Left ventricle myocardium superior (tissue), 1 donor: ENCODE measurements around the gene TFPT. TPM values are rescaled to one million over a fixed set of nuclear protein-coding genes. Genes with fewer than 3 reads are reported as not detected.

Experiments
- ATAC-seq: fragments of 200-7000 bp; cut with Tn5 transposase; one replicate; pipeline ENCODE4 v1.9.1; 2020; ENCODE audit warnings: mild to moderate bottlenecking, moderate library complexity
- DNase-seq: peaks from one replicate; pipeline ENCODE4 v3.0.0-alpha.2; 2020
- intact Hi-C: fragments of 100-400 bp; cut with micrococcal nuclease; formaldehyde crosslinking; loops from one replicate; pipeline ENCODE4 v1.11.0; 2022
- long read RNA-seq: library from polyadenylated mRNA; unstranded; transcript quantifications from one replicate; pipeline ENCODE4 v2.0.0, GENCODE V29; 2021
- total RNA-seq: library from RNA; stranded (reverse); fragmentation: NEBNext Ultra II Directional; extraction: Animal tissue kit (Norgen Biotek cat#: 25700); gene quantifications from one replicate; pipeline ENCODE4 v1.2.1, GENCODE V29; 2021
- donor health status: DM: no; HTN: yes; CAD: no; lungs with severe emphysema.

Gene TFPT
- 14.3 TPM for total RNA-seq
- long read RNA-seq, transcript TFPT-203 (6 exons, 1,205 nt), result major isoform, 9 of 12 reads
- long read RNA-seq, partial matches to known transcripts, result 2 of 12 reads
- long read RNA-seq, other reads (novel, unspliced or antisense), result 1 of 12 reads

DNA sequence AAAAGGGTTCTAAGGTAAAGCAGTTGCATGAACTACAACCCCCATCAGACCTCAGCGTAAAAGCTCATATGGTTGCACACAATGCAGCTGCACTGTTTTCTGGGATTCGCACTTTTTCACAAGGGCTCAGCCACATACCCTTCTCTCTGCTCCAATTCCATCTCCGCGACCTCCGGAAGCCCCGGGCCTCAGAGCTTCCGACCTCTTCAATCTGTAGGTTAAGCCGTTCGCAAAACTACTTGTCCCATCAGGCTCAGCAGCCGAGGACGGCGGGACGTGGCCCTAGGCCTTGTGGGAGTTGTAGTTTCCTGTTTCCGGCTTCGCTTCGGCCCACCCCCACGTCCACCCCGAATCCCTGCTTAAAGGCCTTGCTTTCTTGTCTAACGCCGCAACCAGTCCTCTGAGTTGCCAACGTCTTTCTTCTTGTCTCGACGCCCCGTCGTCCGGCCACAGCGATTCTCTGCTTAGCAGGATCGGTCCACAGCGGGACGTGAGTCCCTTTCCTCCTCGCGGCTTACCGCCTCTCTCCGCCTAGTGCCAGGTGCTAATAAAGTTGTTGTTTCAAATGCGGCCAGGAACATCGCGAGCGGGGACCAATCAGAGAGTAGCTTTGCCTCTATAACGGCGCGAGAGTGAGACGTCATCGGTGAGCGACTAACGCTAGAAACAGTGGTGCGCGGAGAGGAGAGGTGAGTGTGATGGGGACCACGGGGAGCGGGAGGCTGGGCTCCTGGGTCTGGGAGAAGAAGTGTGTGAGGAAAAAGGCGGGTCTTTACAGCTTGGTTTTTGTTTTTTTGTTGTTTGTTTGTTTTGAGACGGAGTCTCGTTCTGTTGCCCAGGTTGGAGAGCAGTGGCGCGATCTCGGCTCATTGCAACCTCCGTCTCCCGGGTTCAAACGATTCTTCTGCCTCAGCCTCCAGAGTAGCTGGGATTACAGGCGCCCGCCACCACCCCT lies at the start of gene TFPT, which contains the start of gene PRPF31:
Gene TFPT, minus strand, starts transcription at position 549 of the 955 bp plus-strand sequence. Its CDS starts 388 bp downstream, at position 161.
Gene PRPF31, plus strand, starts transcription at position 646 of the 955 bp plus-strand sequence. CDS start 2,525 bp downstream, outside the sequence.
- ATAC-seq (peak; percentile 95), DNase-seq (peak; percentile 96)
- intact Hi-C loops, result no loop called here

- ATAC-seq, result no peak
- DNase-seq, result no peak
- intact Hi-C loops, result no loop called here
Measured at GRCh38 chr19:54165222-54165621, 49.8 kb upstream of the TFPT start.

DNA sequence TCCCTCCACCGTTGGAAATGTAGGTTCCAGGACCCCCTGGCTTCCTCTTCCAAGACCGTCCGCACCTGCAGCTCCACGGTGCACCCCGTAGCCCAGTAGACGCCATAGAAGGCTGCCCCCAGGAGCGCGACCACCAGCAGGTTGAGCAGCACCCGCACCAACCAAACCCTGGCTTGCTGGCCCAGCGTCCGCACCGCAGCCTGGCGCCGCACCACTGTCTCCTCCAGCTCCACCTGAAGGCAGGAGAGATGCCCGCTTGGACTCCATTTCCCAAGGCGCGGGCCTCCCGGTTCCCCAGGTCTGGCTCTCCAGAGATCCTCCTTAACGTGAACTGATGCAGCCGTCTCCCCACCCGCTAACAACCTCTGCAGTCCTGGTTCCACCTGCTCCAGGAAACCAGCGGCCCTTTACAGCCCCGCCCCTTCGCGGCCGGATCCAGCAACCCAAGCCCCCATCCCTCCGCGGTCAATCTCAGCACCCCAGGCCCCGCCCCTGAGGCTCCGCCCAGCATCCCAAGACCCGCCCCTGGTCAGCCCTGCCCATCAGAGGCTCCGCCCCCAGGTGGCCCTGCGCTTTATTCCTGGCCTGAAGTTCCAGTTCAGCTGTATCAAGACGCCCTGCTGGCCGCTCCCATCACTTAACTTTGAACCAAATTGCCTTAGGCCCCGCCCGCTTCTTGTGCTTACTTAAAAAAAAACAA lies 49.1 kb upstream of the TFPT start:
- no peak for ATAC-seq
- peak; percentile 58 for DNase-seq
- intact Hi-C loops, result no loop called here

DNA sequence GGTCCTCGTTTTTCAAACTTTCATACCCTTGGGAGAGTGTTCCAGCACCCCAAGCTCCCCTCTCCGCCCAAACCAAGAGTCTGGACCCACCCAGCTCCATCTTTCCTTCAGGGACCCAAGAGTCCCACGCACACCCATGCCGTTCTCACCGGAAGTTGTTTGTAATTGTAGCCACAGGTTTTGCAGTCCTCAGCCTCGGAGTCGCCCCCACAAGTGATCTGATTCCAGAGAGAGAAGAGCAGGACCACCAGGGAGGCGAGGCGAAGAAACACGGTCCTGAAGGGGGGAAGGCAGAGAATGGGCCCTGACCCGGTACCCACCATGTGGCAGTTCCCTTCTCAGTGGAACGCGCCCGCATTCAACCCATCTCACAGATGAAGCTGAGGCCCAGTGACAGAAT lies 47.4 kb upstream of the TFPT start:
- intact Hi-C loops, result no loop called here
- ATAC-seq, result no peak
- DNase-seq, result no peak

- ATAC-seq (peak; percentile 31), DNase-seq (peak; percentile 88)
- intact Hi-C loops, result no loop called here
Measured at GRCh38 chr19:54162241-54162805, 46.9 kb upstream of the TFPT start.

GRCh38 chr19:54160854-54161253 lies 45.4 kb upstream of the TFPT start:
- intact Hi-C loops, result no loop called here
- no peak for ATAC-seq

DNA sequence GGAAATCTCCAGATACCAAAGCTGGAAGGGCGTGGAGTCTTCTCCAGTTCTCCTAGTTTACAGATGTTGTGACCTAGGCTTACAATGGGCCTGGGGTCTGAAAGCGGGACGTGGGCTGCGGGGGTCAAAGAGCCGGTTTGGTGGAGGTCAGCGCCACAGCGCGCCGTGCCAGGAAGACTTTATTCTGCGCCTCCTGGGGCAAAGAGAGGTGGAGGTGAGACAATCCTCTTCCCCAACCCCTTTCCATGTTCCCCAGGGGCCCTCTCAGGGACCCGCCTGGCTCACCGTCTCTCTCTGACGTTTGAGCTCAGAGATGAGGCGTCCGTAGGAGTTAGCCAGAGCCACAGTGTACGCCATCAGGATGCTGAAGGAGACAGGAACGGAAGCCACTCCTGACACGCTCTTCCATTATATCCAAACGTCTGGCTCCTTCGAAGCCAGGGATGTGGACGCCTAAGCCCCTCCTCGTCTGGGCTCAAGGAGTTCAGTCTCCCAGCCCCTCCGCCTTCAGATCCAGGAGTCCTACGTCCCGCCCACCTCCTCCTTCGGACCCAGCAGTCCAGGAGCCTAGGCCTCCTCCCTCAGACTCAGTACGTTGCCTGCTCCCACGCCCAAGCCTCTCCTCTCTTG lies 44.8 kb upstream of the TFPT start:
- ATAC-seq (no peak), DNase-seq (no peak)
- intact Hi-C loops, result no loop called here

More at GRCh38 chr19:54160854-54161253, 45.4 kb upstream of the TFPT start:
- DNase-seq, result no peak

- peak; percentile 99 for DNase-seq
- peak; percentile 93 for ATAC-seq
- intact Hi-C loops, result no loop called here
Measured at GRCh38 chr19:54159352-54160181, 44.1 kb upstream of the TFPT start, which contains the start of gene LENG1. TSS of gene LENG1 (minus strand) at chr19:54159721. CDS start at chr19:54159695, 26 bp downstream.

- ATAC-seq, result no peak
- intact Hi-C loops, result no loop called here
- DNase-seq, result no peak
Measured at GRCh38 chr19:54158812-54159351, 43.4 kb upstream of the TFPT start.

GRCh38 chr19:54156953-54157352 lies 41.5 kb upstream of the TFPT start:
- intact Hi-C loops, result no loop called here
- ATAC-seq (no peak), DNase-seq (no peak)

- ATAC-seq, result no peak
- no peak for DNase-seq
- intact Hi-C loops, result no loop called here
Measured at GRCh38 chr19:54156490-54156889, 41.0 kb upstream of the TFPT start.

DNA sequence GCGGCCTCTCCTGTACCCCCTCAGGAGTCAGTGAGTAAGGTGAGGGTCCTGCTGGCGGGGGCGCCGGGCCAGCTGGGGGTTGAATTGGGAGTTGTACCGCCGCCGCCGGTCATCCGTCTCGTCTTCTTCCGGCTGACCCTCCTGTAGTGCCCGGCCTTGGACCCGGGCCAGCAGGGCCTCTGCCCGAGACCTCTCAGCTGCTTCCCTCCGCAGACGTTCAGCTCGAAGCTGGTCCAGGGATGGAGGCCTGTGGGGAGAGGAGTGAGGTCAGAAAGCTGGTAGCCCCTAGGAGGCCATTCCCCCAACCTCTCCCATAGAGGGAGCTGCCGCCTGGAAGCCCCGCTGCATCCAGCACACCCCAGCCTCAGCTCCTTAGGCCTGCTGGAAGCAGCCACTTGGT lies 40.2 kb upstream of the TFPT start:
- DNase-seq, result no peak
- intact Hi-C loops, result no loop called here
- no peak for ATAC-seq

GRCh38 chr19:54154603-54155345 lies 39.3 kb upstream of the TFPT start:
- DNase-seq (no peak), ATAC-seq (no peak)
- intact Hi-C loops, result no loop called here

- no peak for ATAC-seq
- intact Hi-C loops, result no loop called here
- no peak for DNase-seq
Measured at GRCh38 chr19:54153731-54154326, 38.4 kb upstream of the TFPT start.

DNA sequence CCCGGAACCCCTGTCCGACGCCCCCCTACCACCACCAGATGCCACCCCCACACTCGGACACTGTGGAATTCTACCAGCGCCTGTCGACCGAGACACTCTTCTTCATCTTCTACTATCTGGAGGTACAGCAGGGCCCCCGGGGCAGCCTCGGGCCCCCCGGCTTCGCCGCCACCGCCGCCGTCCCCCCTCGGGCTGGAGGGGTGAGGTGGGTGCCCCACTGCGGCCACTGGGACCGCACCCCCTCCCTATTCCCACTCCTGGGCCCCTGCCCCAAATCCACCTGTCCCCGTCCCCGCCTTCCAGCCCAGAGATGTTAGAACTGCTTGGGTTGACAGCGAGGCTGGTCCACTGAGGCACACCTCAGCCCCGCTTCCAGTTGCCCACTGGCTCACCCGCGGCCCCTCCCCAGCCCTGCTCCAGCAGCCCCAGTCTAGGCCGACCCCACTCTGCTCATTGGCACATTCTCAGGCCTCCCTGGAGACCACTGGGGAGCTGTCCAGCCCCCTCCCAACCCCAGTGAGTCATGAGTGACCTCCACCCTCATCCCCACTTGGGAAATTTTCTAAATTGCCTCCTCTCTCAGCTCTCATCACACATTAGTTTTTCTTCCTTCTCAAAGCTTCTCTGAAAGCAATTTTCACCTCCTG lies 37.5 kb upstream of the TFPT start:
- intact Hi-C loops, result no loop called here
- ATAC-seq, result peak; percentile 38
- no peak for DNase-seq

DNA sequence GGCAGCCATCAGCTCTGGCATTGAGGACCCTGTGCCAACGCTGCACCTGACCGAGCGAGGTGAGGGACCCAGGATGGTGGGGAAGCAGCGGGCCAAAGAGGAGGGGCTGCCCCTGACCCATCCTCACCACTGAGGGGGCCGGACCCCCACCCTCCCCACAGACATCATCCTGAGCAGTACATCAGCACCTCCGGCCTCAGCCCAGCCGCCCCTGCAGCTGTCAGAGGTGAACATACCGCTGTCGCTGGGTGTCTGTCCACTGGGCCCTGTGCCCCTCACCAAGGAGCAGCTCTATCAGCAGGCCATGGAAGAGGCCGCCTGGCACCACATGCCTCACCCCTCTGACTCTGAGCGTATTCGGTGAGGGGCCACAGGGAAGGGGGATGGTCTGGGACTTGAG lies 36.8 kb upstream of the TFPT start:
- no peak for ATAC-seq
- DNase-seq, result no peak
- intact Hi-C loops, result no loop called here
